Eye (tissue), 1 donor: ENCODE measurements around the gene CHTF18.
"Not testable (repeated sequence)": the region's sequence is repeated elsewhere in the genome, so short reads cannot be mapped to it uniquely, and the experiment has no call there.

ENCODE experiments used
- DNase-seq: peaks from one replicate; pipeline ENCODE4 v3.0.0-alpha.2; 2015

CHTF18 gene

DNA sequence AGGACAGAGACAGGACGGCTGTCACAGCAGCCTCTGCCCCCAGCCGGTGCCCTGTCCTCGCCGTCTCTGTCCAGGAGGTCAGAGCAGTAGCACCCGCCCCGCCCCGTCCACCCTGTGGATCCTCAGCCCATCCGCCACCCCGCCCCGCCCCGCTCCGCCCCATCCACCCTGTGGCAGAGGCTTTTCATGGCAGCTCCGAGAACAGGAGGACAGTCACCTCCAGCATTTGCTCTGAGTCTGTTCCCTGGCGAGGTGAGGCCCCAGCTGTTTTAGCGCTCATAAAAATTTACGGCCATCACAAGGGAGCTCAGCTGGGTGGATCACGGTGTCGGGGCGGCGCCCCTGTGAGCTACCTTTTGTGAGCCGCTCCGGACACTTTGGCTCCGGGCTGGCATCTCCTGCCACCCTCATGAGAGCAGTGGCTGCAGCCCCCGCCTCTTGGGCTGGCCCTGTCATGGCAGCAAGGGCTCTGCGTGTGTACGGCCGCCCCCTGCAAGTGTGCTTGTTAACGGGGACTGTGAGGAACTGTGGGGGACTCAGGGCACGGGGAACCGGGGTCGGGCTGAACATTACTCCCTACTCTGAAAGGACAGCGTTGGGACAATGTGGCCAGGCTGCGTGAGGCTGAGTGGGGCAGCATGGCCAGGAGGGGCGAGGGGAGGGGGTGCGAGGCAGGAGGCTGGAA lies 44.4 kb downstream of the CHTF18 start:
- DNase-seq, result no peak

DNA sequence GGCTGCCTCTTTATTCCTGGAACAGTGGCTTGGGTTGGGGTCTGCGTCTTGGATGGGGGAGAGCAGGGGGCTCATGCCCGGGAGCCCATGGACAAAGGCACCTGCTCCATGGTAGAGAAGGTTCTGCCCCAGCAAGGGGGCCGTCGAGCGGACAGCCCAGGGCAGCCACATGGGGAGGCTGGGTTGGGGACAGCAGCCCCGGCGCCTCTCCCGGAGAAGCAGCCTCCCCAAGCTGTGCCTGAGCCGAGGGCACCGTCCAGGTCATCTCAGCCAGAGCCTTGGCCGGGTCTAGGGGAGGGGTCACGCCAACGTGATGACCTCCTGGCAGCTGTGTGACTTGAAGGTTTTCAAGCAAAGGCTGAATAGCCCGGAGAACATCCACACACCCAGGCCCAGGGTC lies 45.0 kb downstream of the CHTF18 start:
- DNase-seq, result no peak

DNA sequence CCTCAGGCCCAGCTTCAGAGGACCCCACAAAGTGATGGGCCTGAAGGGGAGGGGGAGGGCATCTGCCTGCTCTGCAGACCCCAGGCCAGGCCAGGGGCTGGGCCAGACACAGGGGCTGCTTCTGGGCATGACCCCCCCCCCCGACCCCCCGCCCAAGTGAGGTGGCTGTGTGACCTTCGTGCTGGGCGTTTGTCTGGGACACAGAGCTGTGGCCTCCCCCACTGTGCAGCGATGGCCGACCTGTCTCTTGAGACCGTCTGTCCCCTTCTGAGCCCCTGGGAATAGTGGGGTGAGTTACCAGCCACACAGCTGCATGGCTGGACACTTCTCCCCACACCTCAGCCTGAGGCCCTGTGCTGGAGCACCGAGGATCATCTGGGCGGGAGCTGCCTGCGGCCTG lies 47.0 kb downstream of the CHTF18 start:
- no peak for DNase-seq

DNA sequence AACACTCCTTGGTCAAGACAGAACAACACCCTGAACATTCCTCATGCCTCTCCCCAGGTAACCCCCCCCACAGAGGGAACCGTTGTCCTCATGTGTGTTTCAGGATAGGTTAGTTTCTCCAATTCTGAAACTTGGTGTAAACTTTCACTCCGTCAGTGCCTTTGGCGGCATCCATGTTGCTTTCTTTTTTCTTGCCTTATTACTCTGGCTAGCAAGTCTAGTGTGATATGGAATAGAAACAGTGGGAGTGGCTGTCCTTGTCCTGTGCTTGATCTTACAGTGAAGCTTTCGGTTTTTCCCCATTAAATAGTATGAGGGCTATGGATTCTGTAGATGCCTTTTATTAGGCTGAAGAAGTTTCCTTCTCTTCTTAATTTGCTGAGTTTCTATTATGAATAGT lies 47.8 kb downstream of the CHTF18 start:
- no peak for DNase-seq

DNA sequence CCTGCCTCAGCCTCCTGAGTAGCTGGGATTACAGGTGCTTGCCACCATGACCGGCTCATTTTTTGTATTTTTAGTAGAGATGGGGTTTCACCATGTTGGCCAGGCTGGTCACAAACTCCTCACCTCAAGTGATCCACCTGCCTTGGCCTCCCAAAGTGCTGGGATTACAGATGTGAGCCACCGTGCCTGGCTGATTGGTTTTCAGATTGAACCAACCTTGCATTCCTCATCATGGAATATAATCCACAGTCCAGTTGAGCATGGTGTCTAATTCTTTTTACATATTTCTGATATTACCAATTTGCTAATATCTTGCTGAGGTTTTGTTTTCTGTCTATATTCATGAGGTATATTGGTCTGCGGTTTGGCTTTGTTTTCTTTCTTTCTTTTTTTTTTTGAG lies 48.4 kb downstream of the CHTF18 start:
- not testable (repeated sequence) for DNase-seq

DNA sequence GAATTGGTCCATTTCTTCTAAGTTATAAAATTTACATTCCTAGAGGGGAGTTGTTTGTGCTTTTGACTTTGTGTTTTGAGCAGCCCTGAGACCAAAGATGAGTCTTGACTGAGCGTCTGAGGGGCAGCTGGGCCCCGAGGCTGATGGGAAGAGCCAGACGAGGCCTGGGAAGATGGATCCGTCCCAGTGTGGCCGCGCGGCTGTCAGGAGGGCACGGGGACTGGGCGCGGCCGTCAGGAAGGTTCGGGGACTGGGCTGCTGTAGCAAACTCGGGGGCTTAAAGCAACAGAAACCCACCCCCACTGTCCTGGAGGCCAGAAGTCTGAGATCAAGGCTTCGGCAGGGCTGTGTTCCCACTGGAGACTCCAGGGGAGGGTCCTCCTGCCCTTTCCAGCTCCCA lies 50.3 kb downstream of the CHTF18 start:
- DNase-seq, result no peak

DNA sequence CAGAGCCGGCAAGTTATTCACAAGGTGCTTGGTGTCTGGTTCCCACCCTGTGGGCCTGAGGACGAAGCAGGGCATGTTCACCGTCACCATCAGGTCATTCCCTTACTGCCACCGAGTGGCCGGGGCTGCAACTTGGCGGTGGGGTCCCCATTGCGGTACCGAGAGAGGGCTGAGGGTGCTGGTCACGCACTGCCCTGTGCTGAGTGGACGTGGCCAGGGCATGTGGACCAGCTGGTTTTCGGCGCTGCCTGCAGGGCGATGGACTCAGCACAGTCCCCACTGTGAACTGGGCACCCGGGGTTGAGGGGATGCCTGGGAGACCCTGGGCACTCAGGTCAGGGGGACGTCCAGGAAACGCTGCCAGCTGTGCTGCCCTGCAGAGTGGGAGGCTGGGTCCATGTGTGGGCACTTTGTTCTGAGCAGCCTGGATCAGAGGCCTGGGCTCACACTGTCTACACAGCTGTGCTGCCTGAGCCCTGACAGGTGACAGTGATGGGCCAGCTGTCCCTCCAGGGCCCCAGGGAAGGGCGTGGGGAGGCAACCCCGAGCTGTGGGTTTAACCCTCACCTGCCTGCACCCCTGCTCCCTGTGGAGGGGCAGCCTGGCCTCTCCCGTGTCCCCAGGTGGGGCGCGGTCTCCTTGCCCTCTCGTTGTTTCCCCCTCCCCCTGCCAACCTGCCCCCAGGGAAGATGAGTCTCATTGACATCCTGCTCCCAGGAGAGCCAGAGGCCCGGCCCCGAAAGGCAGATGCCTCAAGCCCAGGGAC lies 51.4 kb downstream of the CHTF18 start:
- DNase-seq, result peak; percentile 41

DNA sequence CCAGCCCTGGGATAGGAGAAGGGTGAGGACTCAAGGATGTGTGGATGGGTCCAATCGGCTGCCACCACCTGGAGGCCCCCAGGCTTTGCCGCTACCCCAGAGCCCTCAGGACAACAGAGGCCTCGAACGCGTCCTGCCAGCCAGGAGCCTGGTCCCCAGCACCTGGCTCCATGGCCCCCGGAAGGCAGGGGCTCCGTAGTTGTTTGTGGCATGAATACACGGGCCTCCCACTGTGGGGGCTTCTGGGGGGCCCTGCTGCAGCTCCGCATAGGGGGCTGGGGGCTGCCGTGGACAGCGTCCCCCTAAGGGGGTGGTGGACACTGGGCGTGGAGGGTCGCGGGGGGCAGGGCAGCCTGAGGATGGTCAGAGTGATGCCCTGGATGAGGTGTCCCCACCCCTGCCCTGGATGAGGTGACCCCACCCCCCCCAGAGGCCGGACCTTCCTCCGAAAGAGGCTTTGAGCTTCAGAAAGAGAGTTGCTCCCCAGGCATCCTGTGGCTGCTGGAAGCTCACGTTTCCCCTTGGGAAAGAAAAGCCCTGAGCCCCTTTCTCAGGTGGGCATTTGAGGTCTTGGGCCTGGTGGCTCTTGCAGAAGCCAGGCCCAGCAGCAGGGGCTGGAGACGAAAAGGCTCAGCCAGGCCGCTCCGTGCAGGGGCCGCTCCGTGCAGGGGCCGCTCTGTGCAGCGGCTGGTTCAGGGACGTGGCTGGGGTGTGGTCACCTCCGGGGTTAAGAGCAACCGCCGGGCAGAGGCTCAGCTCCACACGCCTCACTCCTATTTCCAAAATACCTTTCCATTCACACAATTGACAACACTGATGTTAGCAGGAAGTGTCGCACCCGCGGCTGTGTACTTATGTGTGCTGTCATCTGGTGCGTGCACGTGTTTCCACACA lies 52.4 kb downstream of the CHTF18 start:
- DNase-seq, result no peak

DNA sequence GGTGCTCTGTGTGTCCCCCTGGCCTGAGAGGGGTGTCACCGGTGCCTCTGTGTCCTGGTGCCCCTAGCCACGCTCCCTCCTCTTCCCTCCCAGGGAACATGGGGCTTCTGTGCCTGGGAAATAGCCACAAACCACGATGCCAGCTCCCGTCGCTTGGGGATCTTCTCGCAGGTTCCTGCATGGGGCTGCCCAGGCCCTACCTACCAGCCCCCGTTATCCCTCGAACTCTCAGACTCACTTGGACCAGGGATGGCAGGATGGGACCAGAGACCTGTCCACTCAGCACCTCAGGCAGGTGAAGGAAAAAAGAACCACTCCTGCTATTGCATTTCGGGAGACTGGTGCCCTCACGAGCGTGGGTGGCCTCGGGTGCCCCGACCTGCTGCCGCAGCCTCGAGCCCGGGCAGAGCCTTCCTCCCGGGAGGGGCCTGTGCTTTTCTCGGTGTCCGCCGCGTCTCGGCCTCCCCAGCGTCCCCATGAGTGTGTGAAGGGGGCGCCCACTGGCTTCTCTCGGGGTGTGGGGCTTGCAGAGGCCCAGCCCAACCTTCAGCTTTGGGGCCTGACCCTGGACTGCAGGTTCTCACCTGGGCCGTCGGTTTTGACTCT lies 53.1 kb downstream of the CHTF18 start:
- no peak for DNase-seq

DNA sequence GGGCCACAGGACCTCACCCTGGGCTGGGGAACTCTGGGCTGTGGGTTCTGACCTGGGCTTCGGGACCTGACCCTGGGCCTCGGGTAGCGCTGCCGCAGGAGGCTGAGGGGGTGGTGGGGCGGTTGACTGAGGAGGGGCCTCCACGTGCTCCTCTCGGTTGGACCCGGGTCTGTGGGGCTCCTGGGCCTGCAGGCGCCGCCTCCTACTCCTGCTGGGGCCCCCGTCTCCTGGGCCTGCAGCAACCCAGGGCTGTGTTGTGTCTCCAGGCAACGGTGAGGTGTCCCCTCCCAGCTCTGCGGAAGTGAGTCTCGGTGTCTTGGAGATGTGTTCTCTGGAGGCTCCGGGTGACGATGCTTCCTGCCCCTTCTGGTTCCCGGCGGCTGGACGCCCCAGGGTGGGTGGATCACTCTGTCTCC lies 53.6 kb downstream of the CHTF18 start:
- peak; percentile 69 for DNase-seq

DNA sequence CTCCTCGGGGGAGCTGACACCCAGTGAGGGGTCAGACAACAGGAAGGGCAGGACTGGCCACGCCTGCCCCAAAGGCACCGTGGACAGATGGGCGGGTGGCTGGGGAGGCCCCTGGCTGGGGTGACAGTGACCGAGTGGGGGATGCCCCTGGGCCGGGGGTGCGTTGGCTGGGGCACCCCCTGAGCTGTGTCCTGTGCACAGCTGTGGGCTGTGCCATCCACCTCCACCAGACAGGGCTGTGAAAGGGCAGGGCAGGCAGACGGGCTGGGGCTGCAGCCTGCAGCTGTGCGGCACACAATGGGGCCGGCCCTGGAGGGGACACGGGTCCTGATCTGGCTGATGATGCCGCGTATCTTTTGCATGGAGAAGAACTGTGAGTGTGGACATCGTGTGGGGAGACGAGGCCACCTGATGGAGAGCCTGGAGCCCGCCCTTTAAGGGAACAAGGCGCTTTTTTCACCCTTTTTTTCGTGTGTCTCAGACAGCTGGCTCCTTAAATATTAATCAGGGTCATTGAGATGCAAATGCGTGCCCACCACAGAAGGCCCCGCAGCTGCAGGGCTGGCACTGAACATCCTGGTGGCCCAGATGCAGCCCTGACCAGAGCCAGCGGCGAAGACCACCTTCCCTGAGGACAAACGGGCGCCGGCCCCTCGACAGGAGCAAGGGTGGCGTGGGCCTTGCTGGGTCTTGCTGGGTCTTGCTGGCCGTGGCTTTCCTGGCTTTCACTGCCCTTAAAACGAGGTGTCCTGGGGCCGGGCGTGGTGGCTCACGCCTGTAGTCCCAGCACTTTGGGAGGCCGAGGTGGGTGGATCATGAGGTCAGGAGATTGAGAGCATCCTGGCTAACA lies 54.5 kb downstream of the CHTF18 start:
- DNase-seq, result peak; percentile 35

DNA sequence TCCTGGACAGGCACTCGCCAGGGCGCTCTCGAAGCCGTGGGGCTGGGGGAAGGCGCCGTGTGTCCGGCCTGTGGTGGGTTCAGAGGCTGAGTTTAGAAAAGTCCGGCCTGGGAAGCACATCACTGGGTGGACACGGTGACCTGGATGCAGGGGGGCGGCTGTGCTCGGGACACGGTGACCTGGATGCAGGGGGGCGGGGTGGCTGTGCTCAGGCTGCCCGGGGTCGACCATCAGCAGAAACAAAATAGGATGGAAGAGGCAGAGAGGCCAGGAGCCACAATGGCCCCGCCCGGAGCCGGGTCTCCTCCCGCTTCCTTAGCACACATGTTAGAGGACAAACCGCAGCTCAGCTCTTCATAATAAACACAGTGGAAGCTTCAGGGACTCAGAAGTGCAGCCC lies 55.4 kb downstream of the CHTF18 start:
- no peak for DNase-seq

DNA sequence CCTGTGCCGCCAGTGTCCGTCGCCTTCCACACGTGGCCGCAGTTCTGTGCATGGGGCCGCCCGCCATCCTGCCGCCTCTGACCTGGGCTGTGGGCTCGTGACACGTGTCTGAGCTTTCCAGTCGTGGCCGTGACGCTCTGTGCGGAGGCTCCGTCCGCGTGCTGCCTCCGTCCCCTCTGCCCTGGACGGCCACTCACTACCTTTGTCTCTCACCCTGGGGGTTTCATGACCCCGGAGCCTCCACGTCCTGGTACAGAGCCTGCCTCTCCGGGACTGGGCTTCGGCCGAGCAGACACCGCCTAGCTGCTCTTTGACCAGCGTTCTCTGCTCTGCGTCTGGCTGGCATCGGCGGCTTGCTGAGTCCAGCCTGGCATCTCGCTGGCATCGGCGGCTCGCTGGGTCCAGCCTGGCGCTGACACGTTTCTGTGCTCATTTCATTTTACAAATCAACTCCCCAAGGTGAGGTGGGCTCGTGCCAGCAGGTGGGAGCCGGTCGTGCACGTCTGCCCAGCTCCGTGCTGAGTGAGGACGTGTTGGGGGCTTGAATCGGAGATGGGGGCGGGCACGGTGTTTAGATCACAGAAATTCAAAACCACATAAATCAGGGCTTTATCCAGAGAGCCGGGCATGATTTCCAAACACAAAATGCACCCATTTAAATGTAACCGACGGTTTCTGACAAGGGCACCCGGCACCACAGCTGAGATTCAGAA lies 56.4 kb downstream of the CHTF18 start:
- DNase-seq, result no peak

DNA sequence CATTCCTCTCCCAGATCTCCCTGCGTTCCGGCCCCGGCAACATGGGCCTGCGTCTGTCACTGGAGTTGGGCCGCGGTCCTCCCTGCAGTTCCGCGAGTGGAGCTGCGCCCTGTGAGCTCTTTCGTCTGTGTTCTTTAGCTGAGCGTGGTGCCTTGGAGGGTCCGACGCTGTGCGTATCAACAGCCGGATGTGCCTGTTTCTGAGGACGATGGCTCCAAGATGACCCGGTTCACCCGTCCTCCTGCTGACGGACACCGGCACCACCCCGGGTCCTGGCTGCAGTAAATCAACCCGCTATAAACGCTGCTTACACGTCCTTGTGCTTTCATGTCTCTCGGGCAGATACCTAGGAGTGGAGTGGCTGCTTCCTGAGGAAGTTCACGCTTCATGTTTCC lies 56.9 kb downstream of the CHTF18 start:
- DNase-seq, result no peak

DNA sequence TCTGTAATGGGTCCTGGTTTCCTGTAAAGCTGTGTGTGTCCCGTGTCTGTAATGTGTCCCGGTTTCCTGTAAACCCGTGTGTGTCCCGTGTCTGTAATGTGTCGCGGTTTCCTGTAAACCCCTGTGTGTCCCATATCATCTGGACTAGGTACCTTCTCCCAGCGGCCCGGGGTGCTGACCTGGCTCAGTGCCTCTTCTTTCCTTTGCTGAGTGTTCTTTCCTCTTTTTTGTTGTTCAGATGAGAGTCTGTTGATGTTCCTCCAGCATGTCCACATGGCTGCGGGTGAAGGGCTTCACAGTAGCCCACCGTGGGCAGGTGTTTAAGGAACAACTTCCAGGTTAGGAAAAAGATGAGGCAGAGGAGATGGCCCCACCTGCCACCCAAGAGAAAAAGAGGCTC lies 58.7 kb downstream of the CHTF18 start:
- DNase-seq, result no peak
